Stomach (tissue), 9 donors: ENCODE data around the gene DENND6A. TPM values are rescaled to one million over a fixed set of nuclear protein-coding genes. Genes with fewer than 3 reads are reported as not detected.

Source experiments
- DNase-seq, 2 donors: peaks; one replicate each; pipeline versions ENCODE4 v3.0.0 to v3.0.0-alpha.2; 2013 to 2019
- H3K27ac ChIP-seq, 5 donors: fragments of 200-600 bp in 4 of 5; sonication (generic) in 4 of 5; one replicate each; pipeline ENCODE4 v1.5.1; 2013 to 2019; ENCODE audit warnings: mild to moderate bottlenecking in 1 of 5, moderate library complexity in 1 of 5
- H3K27me3 ChIP-seq, 3 donors: fragments of 200-600 bp; sonication (generic); one replicate each; pipeline ENCODE4 v1.5.1; 2017 to 2019; ENCODE audit warnings: mixed run types in 1 of 3
- H3K36me3 ChIP-seq, 4 donors: fragments of 200-600 bp; sonication (generic); 1 replicate in 3 of 4; 2 replicates in 1 of 4; pipeline ENCODE4 v1.5.1; 2016 to 2019
- H3K4me1 ChIP-seq, 4 donors: fragments of 200-600 bp; sonication (generic); one replicate each; pipeline ENCODE4 v1.5.1; 2016 to 2019
- H3K4me3 ChIP-seq, 4 donors: fragments of 200-600 bp; sonication (generic) in 3 of 4; one replicate each; pipeline ENCODE4 v1.5.1; 2016 to 2019; ENCODE audit warnings: mild to moderate bottlenecking in 1 of 4
- H3K9me3 ChIP-seq, 4 donors: fragments of 200-600 bp; sonication (generic); one replicate each; pipeline ENCODE4 v1.5.1; 2016 to 2019
- CTCF ChIP-seq, 7 experiments: fragments of 450-650 bp in 4 of 7; fragments of 200-600 bp in 3 of 7; sonication (generic) in 3 of 7; IDR thresholded peaks; one replicate each; pipeline ENCODE4 v1.5.1; 2016 to 2019; ENCODE audit warnings: antibody characterized with exemption in 7 of 7, control low read depth in 2 of 7, mild to moderate bottlenecking in 1 of 7
- EP300 ChIP-seq: sonication (generic); formaldehyde crosslinking; IDR thresholded peaks from one replicate; pipeline ENCODE4 v1.6.1; 2017; ENCODE audit warnings: antibody characterized with exemption
- POLR2A ChIP-seq, 4 donors: fragments of 450-650 bp; IDR thresholded peaks; one replicate each; pipeline ENCODE4 v1.6.1; 2016; ENCODE audit warnings: antibody characterized with exemption in 4 of 4, control low read depth in 2 of 4, mild to moderate bottlenecking in 1 of 4, moderate library complexity in 1 of 4
- POLR2AphosphoS5 ChIP-seq, 3 donors: sonication (generic); formaldehyde crosslinking; IDR thresholded peaks; one replicate each; pipeline ENCODE4 v1.6.1; 2016; ENCODE audit warnings: antibody characterized with exemption in 3 of 3
- WGBS, 5 donors: extraction: QIAGEN DNeasy Blood & Tissue Kit in 3 of 5; methylation state at CpG; one replicate each; pipeline versions ENCODE4 v1.1.5 to v1.1.7; 2013 to 2018; 5-methylcytosine and 5-hydroxymethylcytosine counted together
- intact Hi-C: fragments of 100-400 bp; cut with DNase I; formaldehyde crosslinking; loops from one replicate; pipeline ENCODE4 v1.15.1; 2023; ENCODE audit warnings: low total_unique reads
- polyA plus RNA-seq, 3 donors: library from polyadenylated mRNA; stranded (reverse); fragments of 200-250 nt; gene quantifications; one replicate each; pipeline ENCODE4 v1.2.3, GENCODE V29; 2013
- total RNA-seq, 5 donors: library from RNA; depleted of rRNA; stranded (reverse); fragments of >200 nt; gene quantifications; one replicate each; pipeline versions ENCODE4 v1.1.0 to v1.2.3, GENCODE V29; 2014 to 2016
- donor health status: healthy with polysubstance abuse.
- donor health status: Bipolar disorder and iron deficiency.
- donor health status: healthy.

Gene DENND6A
- total and polyA plus RNA-seq, 8 donors, result 6.5 to 110 (median 11.0) TPM

GRCh38 chr3:57655727-57656126 lies 37.1 kb downstream of the DENND6A start:
- Histone ChIP-seq H3K27ac (no peak overlapping the region), H3K4me1 (peaks cover 0 to 11% (median 0%) of the 10 kb centered on the region in 4 donors), H3K4me3 (no peak overlapping the region), H3K36me3 (peaks cover 14 to 92% (median 81%) of the 10 kb centered on the region in 4 donors), H3K9me3 (no peaks in the 10 kb centered on the region), H3K27me3 (no peaks in the 10 kb centered on the region)
- no peak for DNase-seq
- TF ChIP-seq POLR2AphosphoS5 (IDR thresholded peaks at IDR 0.05), result no peak
- TF ChIP-seq POLR2A (IDR thresholded peaks at IDR 0.05), result no peak
- no peak for TF ChIP-seq EP300
- TF ChIP-seq CTCF (IDR thresholded peaks at IDR 0.05), result no peak
- intact Hi-C loops, result no loop called here
- WGBS, 5 donors, result 87 to 95% (median 90%) methylated on average over 2 of the region's 2 CpGs

GRCh38 chr3:57654267-57654666 lies 38.6 kb downstream of the DENND6A start:
- DNase-seq, result no peak
- H3K36me3 ChIP-seq, result peaks cover 4 to 89% (median 76%) of the 10 kb centered on the region in 4 donors
- intact Hi-C loops, result no loop called here
- no peak for TF ChIP-seq CTCF (IDR thresholded peaks at IDR 0.05)
- no peak for TF ChIP-seq POLR2AphosphoS5 (IDR thresholded peaks at IDR 0.05)
- TF ChIP-seq EP300, result no peak
- TF ChIP-seq POLR2A (IDR thresholded peaks at IDR 0.05), result no peak
- no peak overlapping the region for H3K27ac ChIP-seq
- no peaks in the 10 kb centered on the region for H3K9me3 ChIP-seq
- H3K27me3 ChIP-seq, result no peaks in the 10 kb centered on the region
- no peak overlapping the region for H3K4me3 ChIP-seq
- peaks cover 0 to 5% (median 0%) of the 10 kb centered on the region in 4 donors for H3K4me1 ChIP-seq
- 89 to 94% (median 91%) methylated on average over 1 of the region's 1 CpG for WGBS, 5 donors

- DNase-seq, result no peak
- H3K27ac ChIP-seq, result no peak overlapping the region
- TF ChIP-seq CTCF (IDR thresholded peaks at IDR 0.05) (no peak), EP300 (no peak), POLR2AphosphoS5 (IDR thresholded peaks at IDR 0.05) (no peak), POLR2A (IDR thresholded peaks at IDR 0.05) (no peak)
- intact Hi-C loops, result no loop called here
- H3K27me3 ChIP-seq, result no peaks in the 10 kb centered on the region
- peaks cover 0 to 5% (median 4%) of the 10 kb centered on the region in 4 donors for H3K9me3 ChIP-seq
- peaks cover 4 to 88% (median 76%) of the 10 kb centered on the region in 4 donors for H3K36me3 ChIP-seq
- no peak overlapping the region for H3K4me3 ChIP-seq
- no peaks in the 10 kb centered on the region for H3K4me1 ChIP-seq
- 84 to 99% (median 95%) methylated on average over 3 of the region's 3 CpGs for whole genome bisulfite sequencing, 5 donors
Observed at GRCh38 chr3:57652203-57652602, 40.7 kb downstream of the DENND6A start.

- Histone ChIP-seq H3K27me3 (no peaks in the 10 kb centered on the region), H3K36me3 (peaks cover 7 to 88% (median 75%) of the 10 kb centered on the region in 4 donors), H3K4me1 (peaks cover 0 to 5% (median 0%) of the 10 kb centered on the region in 4 donors), H3K9me3 (peaks cover 0 to 5% (median 4%) of the 10 kb centered on the region in 4 donors), H3K27ac (no peak overlapping the region), H3K4me3 (no peak overlapping the region)
- intact Hi-C loops, result no loop called here
- no peak for DNase-seq
- WGBS, 5 donors, result 74 to 89% (median 81%) methylated on average over 2 of the region's 2 CpGs
- TF ChIP-seq CTCF (IDR thresholded peaks at IDR 0.05), result no peak
- no peak for TF ChIP-seq POLR2AphosphoS5 (IDR thresholded peaks at IDR 0.05)
Observed at GRCh38 chr3:57647292-57647940, 45.5 kb downstream of the DENND6A start.
